Measurements from ENCODE around the gene ITSN1. TPM values are rescaled to one million over a fixed set of nuclear protein-coding genes. Genes with fewer than 3 reads are reported as not detected.

ITSN1 gene
- total and polyA plus RNA-seq, 2 experiments from 2014 or later = 77.9 to 95.7 TPM

- H3K27me3 ChIP-seq (ENCODE audit: insufficient read depth) = no peaks in the 10 kb centered on the region
- Mint-ChIP-seq H3K27me3 (ENCODE audit: insufficient read depth, low read depth, poor library complexity) (peaks cover 14% of the 10 kb centered on the region), H3K4me3 (no peak overlapping the region), H3K9me3 (no peaks in the 10 kb centered on the region), H3K4me1 (peaks cover 23% of the 10 kb centered on the region), H3K36me3 (ENCODE audit: low read depth) (peaks cover 5% of the 10 kb centered on the region; the same call in 2 of the 3 replicates), H3K27ac (no peak overlapping the region)
- no peaks in the 10 kb centered on the region for H3K36me3 ChIP-seq (ENCODE audit: insufficient read depth)
- ATAC-seq (no peak), DNase-seq (ENCODE audit: low spot score) (no peak)
- H3F3A ChIP-seq (replicated peaks; ENCODE audit: low read depth) = peaks cover 10% of the 10 kb centered on the region
- H2AFZ ChIP-seq = no peak overlapping the region
- H3K4me2 ChIP-seq = no peak overlapping the region
- H3K27ac ChIP-seq (ENCODE audit: low read depth) = no peak overlapping the region
- no peaks in the 10 kb centered on the region for H3K9me2 ChIP-seq (ENCODE audit: insufficient read depth)
- H4K20me1 ChIP-seq (replicated peaks; ENCODE audit: insufficient read depth) = no peaks in the 10 kb centered on the region
- no peaks in the 10 kb centered on the region for H3K79me2 ChIP-seq (replicated peaks; ENCODE audit: insufficient read depth)
- peaks cover 11% of the 10 kb centered on the region for H3K4me1 ChIP-seq (ENCODE audit: insufficient read depth)
- TF ChIP-seq ZNF114 (CRISPR knock-in tag; IDR thresholded peaks at IDR 0.05) = no peak
- no peak for TF ChIP-seq ZNF331 (CRISPR knock-in tag; IDR thresholded peaks at IDR 0.05; ENCODE audit: low read depth)
- TF ChIP-seq EZH2 (IDR thresholded peaks at IDR 0.05; ENCODE audit: low read depth, unreplicated experiment) = no peak
- no peak for TF ChIP-seq STAT1 (IDR thresholded peaks at IDR 0.05; ENCODE audit: unreplicated experiment)
- TF ChIP-seq CTCF (conservative IDR thresholded peaks at IDR 0.05; ENCODE audit: low read depth in 2 of 2) = no peak
- no peak for TF ChIP-seq ETS1 (IDR thresholded peaks at IDR 0.05)
- no peak for TF ChIP-seq REST (IDR thresholded peaks at IDR 0.05; ENCODE audit: unreplicated experiment)
- no peak for TF ChIP-seq NANOG (IDR thresholded peaks at IDR 0.05; ENCODE audit: borderline replicate concordance)
- no peak for TF ChIP-seq EZH2phosphoT487 (IDR thresholded peaks at IDR 0.05; ENCODE audit: unreplicated experiment)
- no peak for TF ChIP-seq ZNF462 (CRISPR knock-in tag; IDR thresholded peaks at IDR 0.05)
- TF ChIP-seq JUNB (IDR thresholded peaks at IDR 0.05; ENCODE audit: unreplicated experiment) = no peak
- no peak for TF ChIP-seq CREB1 (CRISPR knock-in tag; IDR thresholded peaks at IDR 0.05; ENCODE audit: low read depth)
- no peak for TF ChIP-seq POLR2AphosphoS5 (IDR thresholded peaks at IDR 0.05; ENCODE audit: low read depth)
- no peak overlapping the region for H3K4me3 ChIP-seq
Observed at GRCh38 chr21:33896691-33897090, 254.4 kb downstream of the ITSN1 start.
